ENCODE results near the gene TNPO3.

- TF ChIP-seq CTCF (IDR thresholded peaks at IDR 0.05) (no peak), EP300 (IDR thresholded peaks at IDR 0.05) (no peak), POLR2AphosphoS5 (IDR thresholded peaks at IDR 0.05) (no peak)
Observed at GRCh38 chr7:128924707-128925588, 130.0 kb downstream of the TNPO3 start.

All from suprapubic skin (tissue), 4 donors.